ENCODE measurements around the gene ACACA.
"Not testable (repeated sequence)": the region's sequence is repeated elsewhere in the genome, so short reads cannot be mapped to it uniquely, and the experiment has no call there.

The ACACA gene

DNA sequence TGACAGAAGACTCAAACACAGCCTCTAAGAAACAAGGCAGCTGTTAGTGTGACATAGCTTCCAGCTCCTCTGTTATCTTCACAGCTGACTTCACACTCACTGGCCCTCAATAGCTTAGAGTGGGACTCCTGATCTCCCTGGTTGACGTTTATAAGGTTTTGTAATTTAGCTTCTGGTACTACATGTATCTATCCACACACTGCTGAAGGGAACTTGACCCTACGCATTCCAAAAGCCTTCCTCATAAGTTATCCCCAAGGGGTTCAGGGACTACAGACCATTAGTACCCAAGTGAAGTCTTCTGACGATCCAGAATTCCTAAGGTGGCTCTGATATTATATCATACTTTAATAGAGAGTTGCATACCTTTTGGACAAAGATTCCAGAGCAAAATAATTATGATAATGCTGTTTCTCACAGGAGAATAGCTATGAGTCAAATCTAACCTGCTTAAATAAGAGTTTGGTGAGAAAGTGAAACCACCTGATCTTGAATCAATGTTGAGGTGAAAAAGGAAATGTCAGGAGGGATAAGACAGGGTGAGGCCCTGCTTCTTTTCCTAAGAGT is 14.5 kb downstream of the ACACA start:
- no peak for DNase-seq

- DNase-seq: no peak
Observed at GRCh38 chr17:37391146-37391545, 15.5 kb downstream of the ACACA start.

DNA sequence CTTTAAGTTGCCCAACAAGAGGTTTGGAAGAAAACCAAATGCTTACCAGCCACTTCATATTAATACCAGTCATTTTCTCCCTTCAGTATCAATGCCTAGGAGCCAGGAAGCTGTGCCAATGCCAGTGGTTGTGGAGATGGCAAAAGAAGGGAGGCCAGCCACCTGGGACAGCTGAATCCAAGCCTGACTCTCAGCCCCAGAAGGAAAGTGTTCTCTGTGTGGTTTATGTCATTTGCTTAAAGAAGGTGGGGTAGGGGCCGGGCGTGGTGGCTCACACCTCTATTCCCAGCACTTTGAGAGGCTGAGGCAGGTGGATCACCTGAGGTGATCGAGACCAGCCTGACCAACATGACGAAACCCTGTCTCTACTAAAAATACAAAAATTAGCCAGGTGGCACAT is 17.5 kb downstream of the ACACA start:
- no peak for DNase-seq

DNA sequence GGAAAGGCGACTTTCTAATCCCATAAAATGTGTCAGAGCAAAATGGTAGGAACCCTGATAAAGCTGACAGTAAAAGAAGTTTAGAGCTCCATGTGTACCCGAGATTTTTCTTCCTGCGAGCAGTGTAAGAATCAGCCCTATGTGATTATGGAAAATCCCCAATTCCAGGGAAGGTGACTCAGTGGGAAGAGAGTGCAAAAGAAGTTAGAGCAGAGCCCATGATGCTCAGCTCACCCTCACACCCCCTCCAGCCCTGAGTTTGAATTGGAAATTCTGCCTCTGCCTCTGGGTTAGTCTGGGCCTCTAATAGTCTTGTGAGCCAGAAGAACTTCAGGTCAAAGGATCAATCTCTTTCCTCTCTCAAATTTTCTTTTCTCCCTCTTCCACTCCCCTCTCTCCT is 18.4 kb downstream of the ACACA start:
- no peak for DNase-seq

DNA sequence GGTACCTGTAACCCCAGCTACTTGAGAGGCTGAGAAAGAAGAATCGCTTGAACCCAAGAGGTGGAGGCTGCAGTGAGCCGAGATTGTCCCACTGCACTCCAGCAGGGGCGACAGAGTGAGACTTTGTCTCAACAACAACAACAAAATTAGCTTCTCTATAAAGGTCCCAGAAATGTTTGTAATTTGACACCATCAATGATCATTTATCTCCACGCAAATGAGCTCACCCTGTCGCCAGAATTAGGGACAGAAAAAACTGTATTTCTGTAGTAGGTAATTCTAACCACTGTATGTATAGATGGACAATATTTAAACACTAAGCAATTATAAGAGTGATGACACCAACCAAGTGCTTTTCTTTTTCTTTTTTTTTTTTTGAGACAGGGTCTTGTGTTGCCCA is 20.2 kb downstream of the ACACA start:
- no peak for DNase-seq

DNA sequence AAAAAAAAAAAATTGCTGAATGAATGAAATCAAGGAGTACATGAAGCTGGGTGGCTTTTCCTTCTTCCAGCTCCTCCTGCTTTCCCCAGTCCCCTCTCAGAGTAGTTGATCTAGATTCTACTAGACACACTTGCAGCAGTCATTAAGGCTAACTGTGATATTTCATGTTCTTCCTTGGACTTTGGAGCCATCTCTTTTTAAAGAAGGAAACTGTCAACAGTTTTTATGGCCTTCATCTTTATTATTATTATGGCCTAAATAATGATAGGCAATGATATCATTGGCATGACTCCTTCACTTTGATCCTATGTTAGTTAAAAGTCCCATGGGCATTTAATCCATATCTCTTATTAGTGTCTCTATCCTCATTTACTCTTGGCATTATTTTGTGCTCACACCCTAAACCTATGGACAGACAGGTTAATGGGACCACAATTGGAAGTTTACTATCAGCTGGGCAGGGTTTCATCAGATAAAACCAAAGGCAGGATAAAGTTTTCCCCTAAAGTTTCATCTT is 21.1 kb downstream of the ACACA start:
- no peak for DNase-seq

DNA sequence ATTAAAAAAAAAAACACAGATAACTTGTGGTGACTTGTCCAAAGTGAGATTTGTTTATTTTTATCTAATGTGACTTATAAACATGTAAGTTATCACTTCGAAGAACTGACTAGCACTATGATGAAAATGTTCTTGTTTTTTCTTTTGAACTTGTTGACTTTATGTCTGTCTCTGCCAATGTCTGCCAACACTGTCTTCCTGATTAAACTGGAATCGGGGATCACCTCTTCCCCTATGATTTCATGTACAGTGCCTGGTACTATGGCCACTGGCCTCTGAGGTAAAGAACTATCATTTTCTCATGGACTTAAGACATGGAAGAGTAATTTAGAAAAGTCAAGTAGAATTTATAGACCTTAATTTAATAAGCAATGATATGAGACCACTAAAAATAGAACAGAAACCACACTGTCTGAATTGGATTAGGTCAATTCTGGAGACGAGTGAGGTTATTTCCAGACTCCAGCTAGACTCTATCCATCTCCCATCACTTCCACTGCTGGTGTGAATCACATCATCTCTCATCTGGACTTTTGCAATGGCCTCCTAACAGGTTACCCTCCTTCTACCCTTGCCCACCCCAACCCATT is 22.0 kb downstream of the ACACA start:
- DNase-seq: no peak

DNA sequence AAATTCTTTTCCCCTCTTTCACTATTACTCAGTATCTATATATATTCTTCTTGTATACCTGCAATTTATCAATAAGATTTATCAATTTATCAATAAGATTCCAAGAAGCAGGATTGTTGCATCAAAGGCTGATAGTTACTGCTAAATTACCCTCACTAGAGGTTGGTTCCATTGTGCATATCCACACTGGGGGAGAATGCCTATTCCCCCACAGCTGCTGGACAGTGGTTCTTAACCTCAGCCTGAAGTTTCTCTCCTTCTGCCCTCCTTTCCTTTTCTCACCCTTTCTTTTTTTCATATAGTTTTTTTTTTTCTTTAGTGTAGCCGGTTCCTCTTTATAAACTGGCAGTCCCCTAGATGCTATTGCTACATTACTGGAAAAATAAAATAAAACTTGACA is 24.6 kb downstream of the ACACA start:
- no peak for DNase-seq

DNA sequence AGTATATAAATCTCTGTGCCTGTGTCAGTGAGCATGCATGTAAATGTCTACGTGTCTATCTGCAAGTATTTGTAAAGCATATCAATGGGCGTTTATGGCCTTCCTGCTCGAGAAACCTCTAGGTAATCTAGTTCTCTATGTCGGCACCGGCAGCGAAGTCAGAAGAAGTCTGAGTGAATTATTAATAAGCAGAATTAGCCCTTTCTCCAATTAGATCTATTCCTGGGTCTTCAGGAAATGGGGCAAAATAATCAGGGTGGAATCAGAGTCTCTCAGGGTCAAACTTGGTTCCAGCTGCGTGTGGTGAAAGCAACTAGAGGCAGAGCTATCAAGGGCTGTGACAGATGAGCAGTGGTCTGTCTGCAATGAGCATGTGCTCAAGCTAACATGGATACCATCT is 30.9 kb downstream of the ACACA start, which contains the start of gene C17orf78:
TSS of gene C17orf78 (plus strand) at position 280 of the 400 bp plus-strand sequence. CDS start at position 388, 108 bp downstream.
- DNase-seq: no peak

GRCh38 chr17:37373530-37374159 is 33.0 kb downstream of the ACACA start:
- DNase-seq: peak; percentile 18

- no peak for DNase-seq
Observed at GRCh38 chr17:37368577-37368976, 38.1 kb downstream of the ACACA start.

DNA sequence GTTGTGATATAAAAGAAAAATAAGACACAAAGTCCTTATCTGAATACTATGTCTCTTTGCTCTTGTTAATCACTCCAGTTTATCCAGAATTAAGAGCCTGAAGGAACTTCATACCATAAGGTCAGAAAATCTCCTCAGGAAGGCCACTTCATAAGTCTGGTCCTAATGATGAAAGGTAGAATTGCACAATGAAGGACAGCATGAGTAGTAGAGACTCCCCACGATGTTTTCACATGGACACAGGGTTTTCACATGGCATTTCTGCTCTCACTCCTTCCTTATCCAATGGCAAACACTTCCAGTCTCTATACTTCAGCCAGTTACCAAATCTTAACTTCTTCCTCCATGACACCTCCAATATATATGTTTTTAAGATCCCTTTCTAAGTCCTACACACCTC is 41.0 kb downstream of the ACACA start:
- no peak for DNase-seq

DNA sequence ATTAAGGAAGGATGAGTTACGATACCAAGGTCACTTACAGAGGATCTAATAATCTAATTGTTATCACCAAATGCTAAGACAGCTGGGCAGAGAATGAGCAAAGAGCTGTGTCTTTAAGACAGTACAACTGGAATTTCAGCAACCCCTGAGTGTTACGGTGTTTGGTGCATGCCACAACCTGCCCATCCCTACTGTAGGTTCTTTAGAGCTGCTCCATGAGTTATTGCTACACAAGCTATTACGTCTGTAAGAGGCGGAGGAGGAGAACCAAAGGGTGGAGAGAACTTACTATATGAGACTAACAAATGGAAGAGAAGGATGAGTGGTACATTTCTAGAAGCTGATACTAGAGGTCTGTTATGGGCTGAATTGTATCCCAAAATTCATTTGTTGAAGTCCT is 45.1 kb downstream of the ACACA start:
- DNase-seq: no peak

DNA sequence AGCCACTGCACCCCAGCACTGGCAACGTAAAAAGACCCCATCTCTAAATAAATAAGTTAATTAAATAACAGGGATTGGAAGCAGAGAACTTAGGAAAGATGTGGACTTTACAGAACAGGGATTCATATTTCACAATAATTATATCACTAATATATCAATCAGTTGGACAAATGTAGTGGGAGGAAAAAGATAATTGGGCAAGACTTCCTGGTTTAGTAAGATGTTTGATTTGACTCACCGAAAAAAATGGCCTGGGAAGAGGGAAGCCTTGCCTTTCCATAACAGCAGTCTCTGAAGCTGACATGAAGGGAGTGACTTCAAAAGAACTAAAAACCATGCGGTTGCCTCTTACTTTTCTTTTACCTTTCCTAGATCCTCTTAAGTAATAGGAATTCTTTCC is 46.0 kb downstream of the ACACA start:
- DNase-seq: no peak

- no peak for DNase-seq
Observed at GRCh38 chr17:37359682-37360188, 46.9 kb downstream of the ACACA start.

DNA sequence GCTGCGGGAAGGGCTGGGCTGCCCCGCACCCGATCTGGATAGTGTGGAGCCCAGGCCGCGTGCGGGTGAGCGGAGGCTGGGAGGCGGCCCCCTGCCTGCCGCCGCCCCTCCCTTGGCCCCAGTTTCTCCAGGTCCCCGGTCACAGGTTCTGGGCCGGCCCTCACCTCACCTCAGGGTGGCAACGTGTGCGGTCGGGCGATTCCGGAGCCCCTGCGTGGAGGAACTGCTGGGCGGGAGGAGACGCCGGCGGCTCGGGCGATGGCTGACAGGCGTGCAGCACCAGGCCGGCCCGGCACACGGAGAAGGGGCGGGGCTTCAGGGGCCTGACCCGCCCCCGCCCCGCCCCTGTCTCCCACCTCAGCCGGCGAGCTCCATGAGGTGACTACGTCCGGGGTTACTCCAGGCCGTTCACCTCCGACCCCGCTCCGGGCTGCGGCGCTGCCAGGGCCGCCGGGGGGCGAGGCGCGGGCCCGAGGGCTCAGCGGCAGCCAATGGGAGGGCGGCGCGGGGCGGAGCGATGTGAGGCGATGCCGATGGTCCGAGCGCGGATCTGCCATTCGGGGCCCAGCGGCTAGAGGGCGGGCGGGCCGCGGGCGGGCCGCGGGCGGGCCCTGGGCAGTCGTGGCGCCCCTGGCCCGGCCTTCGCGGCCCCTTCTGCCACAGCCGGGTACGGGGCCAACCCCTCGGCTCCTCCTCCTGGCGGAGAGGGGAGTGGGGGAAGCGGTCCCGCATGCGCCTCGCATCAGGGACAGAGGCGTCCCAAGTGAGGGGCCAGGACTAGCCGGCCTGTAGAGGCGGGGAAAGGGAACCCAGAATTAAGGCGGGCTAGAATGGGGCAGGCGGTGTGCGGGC is 47.6 kb downstream of the ACACA start:
- peak; percentile 87 for DNase-seq

DNA sequence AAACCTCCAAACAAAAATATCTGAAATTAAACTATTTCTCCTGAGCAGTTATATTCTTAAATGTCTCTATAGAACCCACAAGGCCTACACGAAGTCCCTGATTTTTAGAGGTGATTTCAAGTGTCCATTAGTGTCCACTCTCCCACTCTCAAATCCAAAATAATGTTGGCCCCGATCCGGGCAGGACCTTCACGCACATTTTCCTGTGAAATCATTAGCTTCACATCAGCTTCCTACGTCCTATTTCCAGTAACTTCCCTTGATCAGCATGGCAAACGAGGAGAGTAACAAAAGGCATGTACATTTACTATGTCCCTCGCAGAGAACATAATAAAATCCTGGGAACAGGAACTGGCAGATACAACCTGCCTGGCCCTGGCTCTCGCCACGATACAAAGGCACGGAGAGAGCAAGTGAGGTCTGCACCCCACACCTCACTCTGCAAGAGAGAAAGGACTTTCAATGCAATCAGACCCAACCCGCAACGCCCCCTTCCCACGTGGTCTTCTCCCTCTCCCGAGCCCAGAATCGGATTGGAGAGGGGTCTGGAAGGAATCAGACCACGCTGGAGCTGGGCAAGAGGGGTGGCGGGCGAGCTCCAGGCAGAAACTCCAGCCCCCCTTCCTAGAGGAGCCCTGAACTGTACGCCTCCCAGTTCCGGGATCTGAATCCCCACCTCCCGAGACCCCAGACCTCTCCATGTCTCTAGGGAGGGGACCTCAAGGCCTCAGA is 48.4 kb downstream of the ACACA start:
- DNase-seq: peak; percentile 9

GRCh38 chr17:37356796-37357569 is 49.7 kb downstream of the ACACA start:
- DNase-seq: not testable (repeated sequence)

GRCh38 chr17:37346863-37347402 is 59.7 kb downstream of the ACACA start:
- DNase-seq: not testable (repeated sequence)

DNA sequence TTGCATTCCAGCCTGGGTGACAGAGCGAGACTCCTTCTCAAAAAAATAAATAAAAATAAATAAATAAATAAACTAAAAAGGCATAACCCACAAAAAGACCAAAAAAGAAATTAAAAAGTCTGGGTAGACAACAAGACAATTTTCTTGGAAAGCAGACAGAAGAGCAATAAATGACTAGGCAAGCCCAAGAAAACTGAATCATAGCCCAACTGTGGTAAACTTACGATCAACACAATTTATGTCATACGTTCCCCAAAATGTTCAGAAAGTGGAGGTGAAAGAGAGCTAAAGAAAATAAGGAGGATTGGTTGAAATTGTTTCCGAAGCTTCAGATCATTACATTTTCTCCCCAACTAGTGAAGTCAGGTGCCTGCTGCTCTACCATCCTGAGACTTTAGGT is 62.1 kb downstream of the ACACA start:
- DNase-seq: no peak

DNA sequence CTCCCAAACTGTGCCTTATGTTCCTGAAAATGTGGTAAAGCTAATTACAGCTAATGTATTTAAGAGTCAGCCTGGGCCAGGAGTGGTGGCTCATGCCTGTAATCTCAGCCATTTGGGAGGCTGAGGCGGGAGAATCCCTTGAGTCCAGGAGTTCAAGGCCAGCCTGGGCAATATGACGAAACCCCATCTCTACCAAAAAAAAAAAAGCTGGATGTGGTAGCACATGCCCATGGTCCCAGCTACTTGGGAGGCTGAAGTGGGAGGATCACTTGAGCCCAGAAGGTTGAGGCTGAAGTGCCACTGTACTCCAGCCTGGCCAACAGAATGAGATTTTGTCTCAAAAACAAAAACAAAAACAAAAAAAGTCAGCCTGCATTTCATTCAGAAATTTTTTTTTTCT is 64.0 kb downstream of the ACACA start:
- DNase-seq: no peak
